C4-2B (cell line): Measurements from ENCODE around the gene ODF2.

Source experiments
- ZFX ChIP-seq: fragments of 450-650 bp; IDR thresholded peaks from 2 replicates; pipeline ENCODE4 v1.6.1; 2017
- TF ChIP-seq, protein P1 (sequence below): fragments of 450-650 bp; conservative IDR thresholded peaks from 2 replicates; pipeline ENCODE4 v1.5.1; 2017; ENCODE audit warnings: mild to moderate bottlenecking

DNA sequence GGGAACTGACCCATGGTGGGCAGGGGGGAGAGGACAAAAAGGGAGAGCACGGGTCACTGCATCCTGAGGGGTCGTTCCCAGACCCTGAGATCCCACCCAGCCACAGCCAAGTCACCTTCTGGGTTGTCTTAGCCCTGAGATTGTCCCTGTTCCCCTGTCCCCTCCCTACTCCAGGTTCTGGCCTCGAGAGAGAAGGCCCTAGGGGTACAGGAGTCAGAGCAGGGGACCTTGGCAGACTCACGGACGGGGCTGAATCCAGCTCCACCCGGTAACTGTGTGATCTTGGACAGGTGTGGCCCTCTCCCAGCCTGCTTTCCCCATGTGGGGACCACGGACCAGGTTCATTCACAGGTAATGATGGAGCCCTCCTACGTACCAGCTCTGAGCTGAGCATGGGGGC is 46.4 kb upstream of the ODF2 start:
- TF ChIP-seq, protein P1, sequence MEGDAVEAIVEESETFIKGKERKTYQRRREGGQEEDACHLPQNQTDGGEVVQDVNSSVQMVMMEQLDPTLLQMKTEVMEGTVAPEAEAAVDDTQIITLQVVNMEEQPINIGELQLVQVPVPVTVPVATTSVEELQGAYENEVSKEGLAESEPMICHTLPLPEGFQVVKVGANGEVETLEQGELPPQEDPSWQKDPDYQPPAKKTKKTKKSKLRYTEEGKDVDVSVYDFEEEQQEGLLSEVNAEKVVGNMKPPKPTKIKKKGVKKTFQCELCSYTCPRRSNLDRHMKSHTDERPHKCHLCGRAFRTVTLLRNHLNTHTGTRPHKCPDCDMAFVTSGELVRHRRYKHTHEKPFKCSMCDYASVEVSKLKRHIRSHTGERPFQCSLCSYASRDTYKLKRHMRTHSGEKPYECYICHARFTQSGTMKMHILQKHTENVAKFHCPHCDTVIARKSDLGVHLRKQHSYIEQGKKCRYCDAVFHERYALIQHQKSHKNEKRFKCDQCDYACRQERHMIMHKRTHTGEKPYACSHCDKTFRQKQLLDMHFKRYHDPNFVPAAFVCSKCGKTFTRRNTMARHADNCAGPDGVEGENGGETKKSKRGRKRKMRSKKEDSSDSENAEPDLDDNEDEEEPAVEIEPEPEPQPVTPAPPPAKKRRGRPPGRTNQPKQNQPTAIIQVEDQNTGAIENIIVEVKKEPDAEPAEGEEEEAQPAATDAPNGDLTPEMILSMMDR, result no peak
- TF ChIP-seq ZFX, result no peak
